Measurements from ENCODE around the gene AGAP1. TPM values are rescaled to one million over a fixed set of nuclear protein-coding genes. Genes with fewer than 3 reads are reported as not detected.

Gene AGAP1
- total and polyA plus RNA-seq, 9 donors = 5.7 to 32.2 (median 20.2) TPM

- intact Hi-C loops (cut with DNase I) = no loop called here
- DNase-seq = no peak
- Histone ChIP-seq H3K27ac (no peak overlapping the region), H3K4me1 (ENCODE audit: insufficient read depth) (peaks cover 8% of the 10 kb centered on the region), H3K4me3 (no peak overlapping the region), H3K9me3 (no peaks in the 10 kb centered on the region), H3K36me3 (no peaks in the 10 kb centered on the region), H3K27me3 (peaks cover 5% of the 10 kb centered on the region)
- TF ChIP-seq POLR2A (IDR thresholded peaks at IDR 0.05) (no peak), EP300 (IDR thresholded peaks at IDR 0.05) (no peak), CTCF (IDR thresholded peaks at IDR 0.05) (no peak)
- 8 to 14% (median 9%) methylated on average over 36 of the region's 36 CpGs for WGBS, 3 donors
Measured at GRCh38 chr2:236169151-236169721, 675.4 kb downstream of the AGAP1 start.

GRCh38 chr2:236169741-236170589 is 676.1 kb downstream of the AGAP1 start:
- no peak for DNase-seq
- Histone ChIP-seq H3K27ac (no peak overlapping the region), H3K27me3 (peaks cover 5% of the 10 kb centered on the region), H3K9me3 (no peaks in the 10 kb centered on the region), H3K4me1 (ENCODE audit: insufficient read depth) (peaks cover 8% of the 10 kb centered on the region), H3K36me3 (no peaks in the 10 kb centered on the region), H3K4me3 (no peak overlapping the region)
- intact Hi-C loops (cut with DNase I) = loop anchor here in 1 of 4 donors (5.0 kb wide), 1 partner anchor 388 kb away; no protein-coding TSS in a partner anchor
- 5 to 13% (median 10%) methylated on average over 38 of the region's 38 CpGs for WGBS, 3 donors
- TF ChIP-seq EP300 (IDR thresholded peaks at IDR 0.05) (no peak), POLR2A (IDR thresholded peaks at IDR 0.05) (no peak), CTCF (IDR thresholded peaks at IDR 0.05) (no peak)

- no peak for DNase-seq
- Histone ChIP-seq H3K36me3 (no peaks in the 10 kb centered on the region), H3K27me3 (peaks cover 5% of the 10 kb centered on the region), H3K4me1 (ENCODE audit: insufficient read depth) (peaks cover 8% of the 10 kb centered on the region), H3K4me3 (no peak overlapping the region), H3K27ac (no peak overlapping the region), H3K9me3 (no peaks in the 10 kb centered on the region)
- 12 to 17% (median 16%) methylated on average over 21 of the region's 21 CpGs for WGBS, 3 donors
- no peak for TF ChIP-seq CTCF (IDR thresholded peaks at IDR 0.05)
- intact Hi-C loops (cut with DNase I) = loop anchor here in 1 of 4 donors (5.0 kb wide), 1 partner anchor 388 kb away; no protein-coding TSS in a partner anchor
Measured at GRCh38 chr2:236170590-236171165, 676.8 kb downstream of the AGAP1 start.

- peaks cover 8% of the 10 kb centered on the region for H3K4me1 ChIP-seq (ENCODE audit: insufficient read depth)
- 6 to 9% (median 8%) methylated on average over 27 of the region's 27 CpGs for WGBS, 3 donors
Measured at GRCh38 chr2:236171181-236171679, 677.4 kb downstream of the AGAP1 start.

More at GRCh38 chr2:236171181-236171679, 677.4 kb downstream of the AGAP1 start:
- TF ChIP-seq POLR2A (IDR thresholded peaks at IDR 0.05) (no peak), EP300 (IDR thresholded peaks at IDR 0.05) (no peak), CTCF (IDR thresholded peaks at IDR 0.05) (no peak)
- intact Hi-C loops (cut with DNase I) = loop anchor here in 1 of 4 donors (5.0 kb wide), 1 partner anchor 389 kb away; no protein-coding TSS in a partner anchor
- no peaks in the 10 kb centered on the region for H3K36me3 ChIP-seq
- H3K9me3 ChIP-seq = no peaks in the 10 kb centered on the region
- DNase-seq = no peak
- H3K27me3 ChIP-seq = peaks cover 5% of the 10 kb centered on the region
- no peak overlapping the region for H3K27ac ChIP-seq
- H3K4me3 ChIP-seq = no peak overlapping the region
